GM12878 (cell line): ENCODE measurements around the gene CTSF. TPM values are rescaled to one million over a fixed set of nuclear protein-coding genes. Genes with fewer than 3 reads are reported as not detected.

ENCODE experiments used
- BCL11A ChIP-seq: IDR thresholded peaks from 2 replicates; pipeline ENCODE4 v1.6.1; 2011; ENCODE audit warnings: low read depth, low read length
- CBX5 ChIP-seq: sonication (generic); IDR thresholded peaks from 2 replicates; pipeline ENCODE4 v1.6.1; 2016; ENCODE audit warnings: low read depth, moderate library complexity, mild to moderate bottlenecking, inconsistent platforms
- CEBPB ChIP-seq, 2 experiments: fragments of 150-350 bp in 1 of 2; IDR thresholded peaks; 2 replicates each; pipeline ENCODE4 v1.6.1; 2012 to 2014; ENCODE audit warnings: low read depth in 2 of 2, low read length in 2 of 2, borderline replicate concordance in 1 of 2, inconsistent platforms in 1 of 2
- E4F1 ChIP-seq: fragments of 450-650 bp; IDR thresholded peaks from 2 replicates; pipeline ENCODE4 v1.6.1; 2018; ENCODE audit warnings: borderline replicate concordance, mild to moderate bottlenecking; ENCODE audit not compliant: partially characterized antibody
- IRF3 ChIP-seq: fragments of 450-650 bp; IDR thresholded peaks from 2 replicates; pipeline ENCODE4 v1.6.1; 2014; ENCODE audit warnings: mild to moderate bottlenecking
- MAX ChIP-seq: IDR thresholded peaks from 2 replicates; pipeline ENCODE4 v1.6.1; 2012; ENCODE audit warnings: low read depth, low read length, improper control_type of control experiment
- MEF2B ChIP-seq: fragments of 450-650 bp; IDR thresholded peaks from 2 replicates; pipeline ENCODE4 v1.6.1; 2018; ENCODE audit warnings: mild to moderate bottlenecking, moderate library complexity; ENCODE audit not compliant: partially characterized antibody, poor library complexity, severe bottlenecking
- MLLT1 ChIP-seq: fragments of 450-650 bp; IDR thresholded peaks from 2 replicates; pipeline ENCODE4 v1.6.1; 2016; ENCODE audit warnings: mild to moderate bottlenecking
- MTA2 ChIP-seq: fragments of 450-650 bp; IDR thresholded peaks from 2 replicates; pipeline ENCODE4 v1.6.1; 2016; ENCODE audit warnings: low read depth, mild to moderate bottlenecking, moderate library complexity
- MTA3 ChIP-seq: IDR thresholded peaks from 2 replicates; pipeline ENCODE4 v1.6.1; 2012; ENCODE audit warnings: low read length, inconsistent platforms, borderline replicate concordance
- NR2F1 ChIP-seq: fragments of 450-650 bp; conservative IDR thresholded peaks from 2 replicates; pipeline ENCODE4 v1.6.1; 2017; ENCODE audit warnings: mild to moderate bottlenecking
- NRF1 ChIP-seq: conservative IDR thresholded peaks from 2 replicates; pipeline ENCODE4 v1.6.1; 2011; ENCODE audit warnings: mild to moderate bottlenecking, low read depth, low read length, improper control_type of control experiment
- PML ChIP-seq: IDR thresholded peaks from 2 replicates; pipeline ENCODE4 v1.6.1; 2012; ENCODE audit warnings: low read length, inconsistent platforms
- RBBP5 ChIP-seq: fragments of 200-600 bp; sonication (generic); conservative IDR thresholded peaks from 2 replicates; pipeline ENCODE4 v1.6.1; 2016
- SMAD1 ChIP-seq: fragments of 450-650 bp; IDR thresholded peaks from 2 replicates; pipeline ENCODE4 v1.6.1; 2018; ENCODE audit warnings: mild to moderate bottlenecking, low read depth; ENCODE audit not compliant: partially characterized antibody
- SP1 ChIP-seq: IDR thresholded peaks from one replicate; pipeline ENCODE4 v1.6.1; 2011; ENCODE audit warnings: low read depth, low read length
- SPI1 ChIP-seq: IDR thresholded peaks from 2 replicates; pipeline ENCODE4 v1.6.1; 2011; ENCODE audit warnings: low read depth, mild to moderate bottlenecking, low read length, moderate library complexity, borderline replicate concordance; ENCODE audit not compliant: insufficient read depth
- STAT1 ChIP-seq: fragments of 450-650 bp; conservative IDR thresholded peaks from 2 replicates; pipeline ENCODE4 v1.6.1; 2014; ENCODE audit warnings: antibody characterized with exemption, mild to moderate bottlenecking
- SUPT20H ChIP-seq: IDR thresholded peaks from 2 replicates; pipeline ENCODE4 v1.6.1; 2011; ENCODE audit warnings: low read depth, mild to moderate bottlenecking, low read length, moderate library complexity, borderline replicate concordance; ENCODE audit not compliant: control insufficient read depth
- TCF12 ChIP-seq: IDR thresholded peaks from 2 replicates; pipeline ENCODE4 v1.6.1; 2011; ENCODE audit warnings: low read depth, mild to moderate bottlenecking, low read length
- TCF3 ChIP-seq: IDR thresholded peaks from 2 replicates; pipeline ENCODE4 v1.6.1; 2012; ENCODE audit warnings: low read depth, mild to moderate bottlenecking, low read length, borderline replicate concordance; ENCODE audit not compliant: insufficient read depth
- WRNIP1 ChIP-seq: IDR thresholded peaks from 2 replicates; pipeline ENCODE4 v1.6.1; 2011; ENCODE audit warnings: low read depth, low read length, improper control_type of control experiment, borderline replicate concordance
- ZNF622 ChIP-seq: fragments of 450-650 bp; IDR thresholded peaks from 2 replicates; pipeline ENCODE4 v1.6.1; 2017; ENCODE audit warnings: mild to moderate bottlenecking, inconsistent platforms
- ZSCAN29 ChIP-seq: fragments of 450-650 bp; IDR thresholded peaks from 2 replicates; pipeline ENCODE4 v1.6.1; 2017; ENCODE audit warnings: mild to moderate bottlenecking, moderate library complexity
- polyA plus RNA-seq, 11 experiments: library from polyadenylated mRNA; depleted of rRNA in 4 of 11; unstranded in 6 of 11; stranded (reverse) in 5 of 11; fragments of >200 nt; fragmentation: Nextera tagmentation in 4 of 11; fragmentation: Illumina TruSeq in 1 of 11; extraction: Ambion mirVana in 4 of 11; extraction: Trizol in 1 of 11; gene quantifications; 1 replicate in 1 of 11; 2 replicates in 10 of 11; pipeline versions ENCODE4 v1.2.1 to v1.2.3, GENCODE V29; 2011 to 2016; ENCODE audit warnings: inconsistent platforms in 2 of 11, missing spikeins in 2 of 11, low read depth in 1 of 11
- total RNA-seq, 4 experiments: library from RNA; depleted of rRNA in 3 of 4; stranded (reverse); fragments of >200 nt in 3 of 4; fragmentation: Illumina TruSeq in 1 of 4; extraction: Trizol in 1 of 4; gene quantifications; 2 replicates each; pipeline versions ENCODE4 v1.2.1 to v1.2.3, GENCODE V29; 2013 to 2021

Gene CTSF
- total and polyA plus RNA-seq, 10 of the 15 experiments (the other 5 are each of a cell fraction or from before 2014, with no cell fraction given): 0.11 to 0.41 (median 0.26) TPM; not detected in 4

GRCh38 chr11:66592457-66593302 is 24.3 kb upstream of the CTSF start, which contains the start of the genes CCDC87 and CCS (continued):
- peak; percentile 60; the same call in 1 of the 2 replicates for TF ChIP-seq MLLT1
- TF ChIP-seq E4F1: no peak
- no peak for TF ChIP-seq CBX5
- no peak for TF ChIP-seq CEBPB (IDR thresholded peaks at IDR 0.05; ENCODE audit: borderline replicate concordance in 1 of 2, low read depth in 2 of 2, low read length in 2 of 2)
- TF ChIP-seq IRF3: no peak
- no peak; the same call in 1 of the 2 replicates for TF ChIP-seq MAX
- TF ChIP-seq RBBP5: no peak
- no peak for TF ChIP-seq NR2F1
- TF ChIP-seq STAT1: 0 out of 2 replicates have a peak, but pooled peaks have one; percentile 40
- no peak for TF ChIP-seq TCF3
- TF ChIP-seq SUPT20H: no peak
- no peak for TF ChIP-seq MTA2
- no peak for TF ChIP-seq SP1
- peak; percentile 88 for TF ChIP-seq NRF1
- TF ChIP-seq ZSCAN29: no peak
- TF ChIP-seq TCF12: peak; percentile 68; the same call in 1 of the 2 replicates
- TF ChIP-seq BCL11A: no peak
- TF ChIP-seq ZNF622: no peak
- TF ChIP-seq PML: peak; percentile 61; the same call in 1 of the 2 replicates
- TF ChIP-seq SPI1: no peak
- TF ChIP-seq MEF2B: no peak
- no peak for TF ChIP-seq WRNIP1
- TF ChIP-seq MTA3: no peak
- TF ChIP-seq SMAD1: no peak
